H9 (cell line): ENCODE data around the gene CTNNBL1. TPM values are rescaled to one million over a fixed set of nuclear protein-coding genes. Genes with fewer than 3 reads are reported as not detected.

Source experiments
- DNase-seq: peaks from one replicate; pipeline ENCODE4 v3.0.0-alpha.2; 2017
- H2AFZ ChIP-seq: one replicate; pipeline ENCODE4 v1.6.1; 2013; ENCODE audit warnings: mild to moderate bottlenecking, low read length, control low read depth, moderate library complexity
- H2AK5ac ChIP-seq: 2 replicates; pipeline ENCODE4 v1.6.1; 2013; ENCODE audit warnings: low read length, control low read depth, mixed read lengths; ENCODE audit not compliant: insufficient read length
- H2BK120ac ChIP-seq: one replicate; pipeline ENCODE4 v1.6.1; 2013; ENCODE audit warnings: low read depth, mild to moderate bottlenecking, low read length, control low read depth, inconsistent platforms; ENCODE audit not compliant: poor library complexity, severe bottlenecking
- H2BK12ac ChIP-seq: 2 replicates; pipeline ENCODE4 v1.6.1; 2013; ENCODE audit warnings: low read length, control low read depth, mixed read lengths, low read depth; ENCODE audit not compliant: insufficient read length
- H2BK15ac ChIP-seq: 2 replicates; pipeline ENCODE4 v1.6.1; 2013; ENCODE audit warnings: low read depth, low read length, control low read depth
- H2BK20ac ChIP-seq: one replicate; pipeline ENCODE4 v1.6.1; 2013; ENCODE audit warnings: low read depth, mild to moderate bottlenecking, low read length, control low read depth, inconsistent platforms; ENCODE audit not compliant: poor library complexity, severe bottlenecking
- H2BK5ac ChIP-seq: 2 replicates; pipeline ENCODE4 v1.6.1; 2013; ENCODE audit warnings: low read length, control low read depth, mixed read lengths; ENCODE audit not compliant: insufficient read length
- H3K14ac ChIP-seq: 2 replicates; pipeline ENCODE4 v1.6.1; 2013; ENCODE audit warnings: low read length, control low read depth; ENCODE audit not compliant: insufficient read depth
- H3K18ac ChIP-seq: 2 replicates; pipeline ENCODE4 v1.6.1; 2013; ENCODE audit warnings: low read depth, mild to moderate bottlenecking, mixed read lengths, low read length, control low read depth; ENCODE audit not compliant: insufficient read length
- H3K23ac ChIP-seq: 2 replicates; pipeline ENCODE4 v1.6.1; 2013; ENCODE audit warnings: low read length, control low read depth, mixed read lengths, low read depth; ENCODE audit not compliant: insufficient read length
- H3K23me2 ChIP-seq: 2 replicates; pipeline ENCODE4 v1.6.1; 2013; ENCODE audit warnings: low read depth, mild to moderate bottlenecking, mixed read lengths, low read length, control low read depth; ENCODE audit not compliant: insufficient read length, poor library complexity, severe bottlenecking
- H3K27ac ChIP-seq: 2 replicates; pipeline ENCODE4 v1.5.1; 2013; ENCODE audit warnings: low read length, control low read depth, mixed read lengths, low read depth; ENCODE audit not compliant: insufficient read length
- H3K27me3 ChIP-seq: 2 replicates; pipeline ENCODE4 v1.6.1; 2013; ENCODE audit warnings: low read length, control low read depth, inconsistent platforms; ENCODE audit not compliant: insufficient read depth
- H3K4ac ChIP-seq: 2 replicates; pipeline ENCODE4 v1.6.1; 2013; ENCODE audit warnings: low read depth, mild to moderate bottlenecking, control low read depth, inconsistent platforms, low read length, moderate library complexity
- H3K4me1 ChIP-seq: 2 replicates; pipeline ENCODE4 v1.6.1; 2013; ENCODE audit warnings: low read length, control low read depth, inconsistent platforms; ENCODE audit not compliant: insufficient read depth
- H3K4me2 ChIP-seq: 2 replicates; pipeline ENCODE4 v1.6.1; 2013; ENCODE audit warnings: low read length, control low read depth, mixed read lengths; ENCODE audit not compliant: insufficient read length, insufficient read depth
- H3K56ac ChIP-seq: 2 replicates; pipeline ENCODE4 v1.6.1; 2013; ENCODE audit warnings: low read depth, mild to moderate bottlenecking, mixed read lengths, low read length, control low read depth; ENCODE audit not compliant: insufficient read length
- H3K79me1 ChIP-seq: 2 replicates; pipeline ENCODE4 v1.6.1; 2013; ENCODE audit warnings: low read depth, mild to moderate bottlenecking, moderate library complexity, low read length, control low read depth, inconsistent platforms; ENCODE audit not compliant: insufficient read depth, poor library complexity, severe bottlenecking
- H3K79me2 ChIP-seq: 2 replicates; pipeline ENCODE4 v1.6.1; 2013; ENCODE audit warnings: low read length, control low read depth, inconsistent platforms; ENCODE audit not compliant: insufficient read depth
- H3K9ac ChIP-seq: 2 replicates; pipeline ENCODE4 v1.6.1; 2013; ENCODE audit warnings: low read length, control low read depth, mixed read lengths; ENCODE audit not compliant: insufficient read length; ENCODE audit errors: extremely low read depth
- H3K9me3 ChIP-seq: one replicate; pipeline ENCODE4 v1.6.1; 2013; ENCODE audit warnings: low read depth, low read length, inconsistent platforms; ENCODE audit not compliant: control insufficient read depth
- H3T11ph ChIP-seq: one replicate; pipeline ENCODE4 v1.6.1; 2013; ENCODE audit warnings: mild to moderate bottlenecking, low read length, control low read depth, inconsistent platforms
- H4K20me1 ChIP-seq: one replicate; pipeline ENCODE4 v1.6.1; 2013; ENCODE audit not compliant: control insufficient read depth, insufficient read length, insufficient read depth
- H4K5ac ChIP-seq: 2 replicates; pipeline ENCODE4 v1.6.1; 2013; ENCODE audit warnings: low read depth, mild to moderate bottlenecking, mixed read lengths, low read length, control low read depth; ENCODE audit not compliant: insufficient read length
- H4K8ac ChIP-seq: replicated peaks from 2 replicates; pipeline ENCODE4 v1.6.1; 2013; ENCODE audit warnings: low read length, control low read depth, mixed read lengths, low read depth; ENCODE audit not compliant: insufficient read length
- H4K91ac ChIP-seq: 2 replicates; pipeline ENCODE4 v1.6.1; 2013; ENCODE audit warnings: low read depth, mild to moderate bottlenecking, moderate library complexity, mixed read lengths, low read length, control low read depth; ENCODE audit not compliant: insufficient read length
- H3K27ac Mint-ChIP-seq, 3 experiments: 2 replicates in 2 of 3; 3 replicates in 1 of 3; pipeline ENCODE4 v1.8.0; 2020 to 2021; ENCODE audit warnings: mixed read lengths in 3 of 3, mild to moderate bottlenecking in 1 of 3, moderate library complexity in 1 of 3
- H3K27me3 Mint-ChIP-seq: 2 replicates; pipeline ENCODE4 v1.8.0; 2021; ENCODE audit warnings: low read depth, mild to moderate bottlenecking, moderate library complexity, mixed read lengths
- H3K36me3 Mint-ChIP-seq, 3 experiments: 2 replicates in 2 of 3; 3 replicates in 1 of 3; pipeline ENCODE4 v1.8.0; 2020 to 2021; ENCODE audit warnings: low read depth in 3 of 3, mixed read lengths in 3 of 3; ENCODE audit not compliant: insufficient read depth in 1 of 3
- H3K4me1 Mint-ChIP-seq, 2 experiments: 2 replicates each; pipeline ENCODE4 v1.8.0; 2020; ENCODE audit warnings: mixed read lengths in 2 of 2
- H3K4me3 Mint-ChIP-seq, 2 experiments: 2 replicates in 1 of 2; 3 replicates in 1 of 2; pipeline ENCODE4 v1.8.0; 2020 to 2021; ENCODE audit warnings: mild to moderate bottlenecking in 2 of 2, mixed read lengths in 2 of 2, moderate library complexity in 1 of 2
- H3K9me3 Mint-ChIP-seq, 2 experiments: 2 replicates in 1 of 2; 3 replicates in 1 of 2; pipeline ENCODE4 v1.8.0; 2020; ENCODE audit warnings: mild to moderate bottlenecking in 2 of 2, mixed read lengths in 2 of 2, moderate library complexity in 1 of 2
- CTCF ChIP-seq: fragments of 200-600 bp; sonication (generic); conservative IDR thresholded peaks from 3 replicates; pipeline ENCODE4 v1.8.0; 2021; ENCODE audit warnings: antibody characterized with exemption, mild to moderate bottlenecking
- WGBS: extraction: QIAGEN DNeasy Blood & Tissue Kit; methylation state at CpG from one replicate; pipeline ENCODE4 v1.1.7; 2013; ENCODE audit warnings: missing lambda C conversion rate, low lambda C conversion rate, mixed read lengths; ENCODE audit not compliant: insufficient read length; ENCODE audit errors: extremely low coverage; 5-methylcytosine and 5-hydroxymethylcytosine counted together
- total RNA-seq: library from RNA; stranded (reverse); gene quantifications from 2 replicates; pipeline ENCODE4 v1.2.1, GENCODE V29; 2021

The CTNNBL1 gene
- total RNA-seq, 1 experiment from 2014 or later = 67.2 TPM

- H2BK15ac ChIP-seq = no peak overlapping the region
- H4K8ac ChIP-seq = no peak overlapping the region
- Mint-ChIP-seq H3K4me3 (no peak overlapping the region), H3K27me3 (peaks cover 33% of the 10 kb centered on the region), H3K9me3 (no peaks in the 10 kb centered on the region), H3K27ac (no peak overlapping the region), H3K4me1 (peaks cover 55 to 68% of the 10 kb centered on the region in 2 experiments), H3K36me3 (no peaks in the 10 kb centered on the region)
- no peak overlapping the region for H4K91ac ChIP-seq
- peaks cover 8% of the 10 kb centered on the region; the same call in 1 of the 2 replicates for H3K4me1 ChIP-seq
- no peak overlapping the region for H4K5ac ChIP-seq
- WGBS = no CpG with 5 or more reads among the region's 9 CpGs
- no peaks in the 10 kb centered on the region for H3K79me1 ChIP-seq
- H3K56ac ChIP-seq = no peak overlapping the region
- H3K79me2 ChIP-seq = no peaks in the 10 kb centered on the region
- no peaks in the 10 kb centered on the region; the same call in 1 of the 2 replicates for H3K27me3 ChIP-seq
- no peak overlapping the region for H2AK5ac ChIP-seq
- no peak overlapping the region for H2AFZ ChIP-seq
- H3K27ac ChIP-seq = no peak overlapping the region
- peaks cover 10% of the 10 kb centered on the region for H3K23me2 ChIP-seq
- DNase-seq = no peak
- no peak overlapping the region for H3K18ac ChIP-seq
- TF ChIP-seq CTCF = no peak
- H3T11ph ChIP-seq = no peak overlapping the region
- H2BK12ac ChIP-seq = no peak overlapping the region
- no peak overlapping the region for H3K23ac ChIP-seq
- H3K4me2 ChIP-seq = no peak overlapping the region
- no peak overlapping the region for H3K4ac ChIP-seq
- H3K14ac ChIP-seq = no peak overlapping the region
- H2BK120ac ChIP-seq = no peak overlapping the region
- H2BK20ac ChIP-seq = no peak overlapping the region
- no peaks in the 10 kb centered on the region for H4K20me1 ChIP-seq
- no peaks in the 10 kb centered on the region for H3K9me3 ChIP-seq
- H3K9ac ChIP-seq = no peak overlapping the region
- no peak overlapping the region for H2BK5ac ChIP-seq
These were observed 217.4 kb downstream of the CTNNBL1 start for GRCh38 chr20:37911261-37911660.
